ENCODE measurements around the gene IL1RAP.

IL1RAP gene

DNA sequence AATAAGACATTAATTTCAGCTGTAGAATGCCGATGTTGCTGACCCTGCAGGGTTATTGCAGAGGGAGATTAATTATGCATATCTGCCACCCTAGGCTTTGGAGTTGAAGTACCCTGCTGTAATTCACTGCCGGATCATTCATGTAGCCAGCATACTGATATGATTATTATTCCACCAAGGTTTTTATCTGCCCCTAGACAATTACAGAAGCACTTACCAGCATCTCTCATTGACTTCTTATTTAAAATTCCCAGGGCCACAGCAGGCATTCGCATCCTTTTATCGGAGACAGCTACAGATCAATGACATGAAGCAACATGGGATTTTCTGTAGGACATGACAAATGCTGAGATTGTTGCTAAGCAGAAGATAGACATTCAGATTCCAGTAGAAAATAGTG lies 31.3 kb downstream of the IL1RAP start:
- no peak for DNase-seq

DNA sequence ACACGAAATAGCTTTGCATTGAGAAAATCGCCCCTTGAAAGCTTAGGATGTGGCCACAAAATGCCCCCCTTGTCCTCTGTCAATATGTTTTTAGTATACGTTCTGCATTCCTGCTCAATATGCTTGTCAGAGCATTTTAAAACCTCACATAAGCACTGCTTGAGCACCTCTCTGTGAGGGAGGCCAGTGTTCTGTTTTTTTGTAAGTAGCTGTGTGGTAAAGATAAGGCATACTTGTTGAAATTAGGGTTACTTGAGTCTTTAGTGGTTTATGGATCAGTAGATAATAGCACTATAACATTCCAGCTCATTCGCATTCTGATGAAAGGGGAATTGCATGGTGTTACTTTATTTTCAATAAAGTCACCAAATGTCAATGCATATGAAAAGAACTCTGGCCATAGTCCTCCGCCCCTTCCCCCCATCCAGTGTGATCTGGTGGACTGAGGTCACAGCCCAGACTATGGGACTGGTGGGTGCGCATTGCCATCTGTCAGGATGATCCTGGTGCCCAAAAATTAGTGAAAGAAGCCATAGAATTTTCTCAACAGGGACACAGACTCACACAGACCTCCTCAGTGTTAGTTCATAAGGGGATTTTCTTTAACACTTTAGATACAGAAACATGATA lies 33.1 kb downstream of the IL1RAP start:
- DNase-seq: no peak

DNA sequence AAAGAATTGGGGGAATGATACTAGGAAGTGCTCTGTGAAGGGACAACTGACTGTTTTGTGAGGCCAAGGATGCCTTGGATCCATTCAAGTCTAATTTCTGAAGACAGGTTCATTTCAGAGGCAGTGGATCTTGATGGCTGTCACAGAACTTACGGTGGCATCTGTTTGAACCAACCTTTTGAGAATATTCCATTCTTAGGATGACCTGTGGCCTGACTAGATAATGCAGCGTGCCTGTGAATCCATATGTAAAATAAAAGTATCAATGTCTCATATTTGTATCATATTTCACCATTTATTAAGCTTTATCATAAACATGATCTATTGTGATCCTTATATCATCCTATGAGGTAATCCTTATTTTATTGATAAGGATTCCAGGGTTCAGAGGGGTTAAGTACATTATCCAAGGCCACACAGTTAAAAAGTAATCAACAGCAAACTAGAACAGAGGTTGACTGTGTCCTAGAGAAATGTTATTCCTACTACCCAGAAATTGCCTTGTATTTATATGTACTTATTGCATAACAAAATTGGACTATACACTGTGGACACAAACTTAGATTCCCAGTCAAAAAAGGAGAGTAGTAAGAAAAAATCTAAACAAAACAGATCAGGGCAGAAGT lies 34.3 kb downstream of the IL1RAP start:
- no peak for DNase-seq

DNA sequence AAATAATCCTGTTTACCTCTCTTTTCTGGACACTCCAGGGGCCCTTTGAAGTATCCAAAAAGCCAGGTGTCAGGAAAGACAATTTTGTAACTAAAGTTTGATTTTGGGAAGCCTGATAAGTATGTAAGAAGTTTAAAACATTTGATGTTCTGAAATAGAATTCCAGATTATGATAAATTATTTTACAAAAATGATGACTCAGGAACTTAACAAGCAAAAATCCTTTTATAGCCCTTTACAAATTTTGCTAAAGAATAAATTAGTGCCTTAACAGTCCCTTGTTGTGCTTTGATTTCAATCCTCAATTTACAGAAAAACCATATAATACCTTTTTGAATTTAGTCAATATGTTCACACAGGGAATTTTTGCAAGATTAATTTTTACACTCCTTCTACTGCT lies 38.1 kb downstream of the IL1RAP start:
- no peak for DNase-seq

DNA sequence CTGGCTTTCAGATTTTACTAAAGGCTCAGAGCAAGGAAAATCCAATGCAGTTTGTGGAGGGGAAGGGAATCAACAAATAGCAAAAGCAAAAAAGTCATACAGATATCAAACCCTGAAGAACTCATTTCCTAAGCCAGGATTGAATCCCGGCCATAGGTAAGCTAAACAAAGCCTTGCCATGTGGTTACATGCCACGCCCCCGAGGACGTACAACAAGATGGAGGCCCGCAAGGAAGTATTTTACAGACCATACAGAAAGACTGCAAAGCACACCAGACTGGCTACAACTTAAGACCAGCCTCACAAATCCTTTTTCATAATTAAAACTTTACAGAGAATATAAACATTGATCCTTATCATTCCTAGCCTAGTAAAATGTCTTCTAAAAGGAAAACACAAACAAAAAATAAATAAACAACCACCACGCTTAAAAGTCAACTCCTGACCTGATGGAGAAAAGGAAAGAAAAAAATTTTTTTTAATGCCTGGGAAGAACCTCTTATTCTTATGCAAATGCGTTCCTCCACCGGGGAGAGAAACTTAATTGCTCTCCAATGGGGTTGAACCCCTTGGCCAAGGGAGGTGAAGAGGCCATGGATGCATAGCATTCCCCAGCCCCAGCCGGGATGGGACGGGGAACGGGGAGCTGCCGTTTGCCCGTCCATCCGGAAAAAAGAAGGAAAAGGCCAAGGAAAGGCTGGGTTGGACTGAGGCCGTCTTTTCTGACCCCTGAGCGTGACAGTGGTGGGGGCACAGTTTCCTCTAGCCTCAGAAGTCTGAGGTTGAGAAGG lies 39.3 kb downstream of the IL1RAP start:
- no peak for DNase-seq

DNA sequence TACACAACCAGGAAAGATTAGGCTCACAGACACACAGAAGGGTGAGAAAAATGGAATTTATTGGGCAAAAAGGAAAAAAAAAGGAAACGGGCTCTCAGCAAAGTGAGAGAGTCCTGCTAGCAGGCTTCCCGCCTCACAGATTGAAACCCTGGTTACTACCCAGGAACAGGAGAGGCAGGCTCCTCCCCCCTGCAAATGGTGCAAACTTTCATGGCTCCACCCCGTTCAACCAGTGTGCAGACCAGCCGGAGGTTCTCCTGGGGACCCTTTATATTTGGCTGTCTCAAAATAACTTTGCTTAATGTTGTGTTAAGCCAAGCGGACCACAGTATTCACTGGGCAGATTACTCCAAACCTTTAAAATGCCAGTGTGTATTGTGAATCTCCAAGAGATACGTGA lies 40.3 kb downstream of the IL1RAP start:
- no peak for DNase-seq

DNA sequence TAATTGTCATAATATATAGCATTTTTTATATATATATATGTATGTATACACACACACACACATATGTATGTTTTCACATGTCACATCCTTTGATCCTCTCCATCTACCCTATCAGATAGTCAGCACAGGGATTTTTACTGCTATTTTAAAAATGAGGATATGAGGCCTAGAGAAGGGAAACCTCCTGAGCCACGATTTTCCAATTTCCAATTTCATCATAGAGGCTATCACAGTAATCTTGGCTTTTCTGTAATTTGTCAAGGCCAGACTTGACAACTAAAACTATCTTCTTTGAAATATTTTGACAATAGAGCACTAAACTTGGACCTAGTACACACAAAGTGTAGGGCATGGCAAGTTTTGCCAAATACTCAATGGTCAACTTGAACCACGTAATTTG lies 42.5 kb downstream of the IL1RAP start:
- DNase-seq: no peak

DNA sequence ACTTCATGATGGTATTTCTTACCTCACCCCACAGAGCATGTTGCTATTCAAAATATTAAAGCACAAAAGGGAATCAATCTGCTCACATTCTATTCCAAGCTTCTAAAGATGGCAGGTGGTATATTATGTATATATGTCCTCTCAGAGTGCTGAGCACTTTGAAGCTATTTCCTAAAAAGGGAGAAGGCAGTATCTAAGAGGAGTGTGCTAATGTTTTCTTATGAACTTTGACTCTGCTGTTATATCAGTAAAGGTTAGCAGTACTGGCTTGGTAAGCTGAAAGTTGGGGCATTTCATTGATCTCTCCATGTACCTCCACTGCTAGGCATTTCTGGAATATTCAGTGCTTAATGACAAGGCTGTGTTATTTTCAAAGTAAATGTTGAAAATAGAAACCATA lies 43.4 kb downstream of the IL1RAP start:
- no peak for DNase-seq

DNA sequence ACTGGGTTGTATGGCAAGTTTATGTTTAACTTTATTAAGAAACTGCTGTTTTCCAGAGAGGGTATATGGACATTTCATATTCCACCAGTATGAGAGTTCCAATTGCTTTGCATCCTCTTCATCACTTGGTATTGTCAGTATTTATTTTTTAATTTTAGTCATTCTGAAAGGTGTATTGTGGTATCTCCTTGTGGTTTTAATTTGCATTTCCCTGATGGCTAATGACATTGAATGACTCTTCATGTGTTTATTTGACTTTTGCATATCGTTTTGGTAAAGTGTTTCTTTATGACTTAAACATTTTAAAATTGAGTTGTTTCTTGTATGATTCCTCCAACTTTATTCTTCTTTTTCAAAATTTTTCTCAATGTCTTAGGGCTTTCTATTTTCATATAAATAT lies 44.4 kb downstream of the IL1RAP start:
- DNase-seq: no peak

DNA sequence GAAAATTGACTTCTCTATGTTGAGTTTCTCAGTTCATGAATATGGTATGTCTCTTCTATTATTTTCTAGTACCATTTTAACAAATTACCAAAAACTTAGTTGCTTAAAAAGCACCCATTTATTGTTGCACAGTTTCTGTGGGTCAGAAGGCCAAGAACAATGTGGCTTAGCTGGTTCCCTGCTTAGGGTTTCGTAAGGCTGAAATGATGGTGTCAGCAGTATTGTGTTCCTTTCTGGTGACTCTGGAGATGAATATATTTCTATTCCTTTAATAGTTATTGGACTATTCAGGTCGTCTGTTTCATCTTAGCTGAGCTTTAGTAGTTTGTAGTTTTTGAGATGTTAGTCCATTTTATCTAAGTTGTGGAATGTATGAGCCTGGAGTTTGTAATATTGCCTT lies 44.9 kb downstream of the IL1RAP start:
- DNase-seq: no peak

DNA sequence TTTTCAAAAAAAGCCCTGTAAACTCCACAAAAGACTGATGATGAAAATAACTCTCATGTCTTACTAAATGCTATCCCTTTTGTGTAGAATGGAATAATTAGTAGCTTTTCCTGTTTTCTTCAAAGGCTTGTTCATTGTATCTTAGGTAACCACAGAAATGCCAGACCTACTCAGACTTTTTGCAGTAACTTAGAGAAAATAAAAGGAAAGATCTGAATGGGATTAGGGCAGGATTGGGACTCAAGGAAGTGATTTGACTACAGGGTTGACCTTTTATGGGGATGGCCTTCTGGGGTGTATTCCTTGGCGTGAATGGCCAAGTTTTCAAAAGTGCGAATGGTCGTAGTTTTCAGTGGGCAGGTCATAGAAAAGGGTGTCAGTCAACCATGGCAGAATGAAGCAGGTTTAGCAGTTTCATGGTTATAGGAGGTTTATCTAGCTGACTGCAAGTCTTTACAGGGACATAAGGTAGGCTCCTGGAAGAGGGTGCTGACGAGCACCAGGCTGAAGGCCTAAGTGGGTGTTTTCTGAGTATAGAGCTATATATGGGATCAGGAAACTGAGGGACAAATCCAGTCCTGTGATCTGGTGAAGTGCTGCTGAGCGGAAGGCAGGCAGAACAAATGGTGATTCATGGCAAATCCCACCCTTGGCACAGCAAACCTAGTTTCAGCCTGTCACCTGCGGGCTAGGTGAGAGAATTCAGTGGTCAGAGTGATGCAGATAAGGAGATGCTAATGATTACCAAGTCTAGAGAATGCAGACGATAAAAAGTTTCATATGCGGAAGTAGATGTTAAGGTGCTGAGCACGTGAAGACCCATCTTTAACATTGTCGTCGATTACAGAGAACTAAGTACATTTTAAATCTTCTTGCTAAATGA lies 46.4 kb downstream of the IL1RAP start:
- DNase-seq: no peak

DNA sequence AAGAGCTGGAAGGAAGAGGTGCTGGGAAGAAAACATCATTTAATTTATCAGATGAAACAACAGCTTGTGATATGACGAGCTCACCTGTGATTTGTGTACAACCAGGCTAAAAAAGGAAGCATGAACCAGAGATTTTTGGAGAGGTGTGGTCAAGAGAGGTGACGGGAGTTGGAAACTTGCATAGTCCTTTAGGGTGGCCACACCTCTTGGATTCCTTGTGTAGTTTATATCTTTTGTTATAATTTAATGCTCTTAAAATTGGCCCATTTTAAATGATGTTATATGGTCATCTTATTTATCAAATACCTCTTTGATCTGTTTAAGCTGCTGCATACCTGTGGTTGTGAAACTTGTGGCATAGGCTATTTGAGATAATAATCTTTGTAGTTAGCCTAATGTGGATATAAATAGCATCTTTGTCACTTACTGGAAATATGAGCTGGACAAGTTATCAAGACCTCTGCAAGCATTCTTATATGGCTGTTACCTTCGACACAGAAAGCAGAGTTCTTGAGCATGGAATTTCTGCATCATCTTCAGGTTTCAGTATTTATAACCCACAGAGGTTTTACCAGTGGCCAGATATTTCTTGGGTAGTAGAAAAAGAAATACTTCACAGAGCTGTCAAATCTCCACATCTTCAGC lies 49.1 kb downstream of the IL1RAP start:
- DNase-seq: no peak

DNA sequence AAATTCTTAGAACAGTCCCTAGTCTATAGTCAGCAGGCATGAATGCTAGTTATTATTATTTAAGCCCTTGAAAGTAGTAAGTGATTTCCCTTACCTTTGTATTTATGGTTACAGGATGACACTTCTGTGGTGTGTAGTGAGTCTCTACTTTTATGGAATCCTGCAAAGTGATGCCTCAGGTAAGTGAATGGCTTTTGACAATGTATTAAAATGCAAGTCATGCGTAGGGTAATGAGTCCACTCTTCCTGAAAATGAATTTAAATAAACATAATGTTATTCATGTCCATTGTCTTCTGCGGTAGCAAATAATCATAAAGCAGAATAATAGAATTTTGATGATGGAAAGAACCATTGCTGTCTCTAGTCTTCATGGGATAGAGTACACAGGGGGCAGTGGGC lies 50.3 kb downstream of the IL1RAP start:
- DNase-seq: no peak

DNA sequence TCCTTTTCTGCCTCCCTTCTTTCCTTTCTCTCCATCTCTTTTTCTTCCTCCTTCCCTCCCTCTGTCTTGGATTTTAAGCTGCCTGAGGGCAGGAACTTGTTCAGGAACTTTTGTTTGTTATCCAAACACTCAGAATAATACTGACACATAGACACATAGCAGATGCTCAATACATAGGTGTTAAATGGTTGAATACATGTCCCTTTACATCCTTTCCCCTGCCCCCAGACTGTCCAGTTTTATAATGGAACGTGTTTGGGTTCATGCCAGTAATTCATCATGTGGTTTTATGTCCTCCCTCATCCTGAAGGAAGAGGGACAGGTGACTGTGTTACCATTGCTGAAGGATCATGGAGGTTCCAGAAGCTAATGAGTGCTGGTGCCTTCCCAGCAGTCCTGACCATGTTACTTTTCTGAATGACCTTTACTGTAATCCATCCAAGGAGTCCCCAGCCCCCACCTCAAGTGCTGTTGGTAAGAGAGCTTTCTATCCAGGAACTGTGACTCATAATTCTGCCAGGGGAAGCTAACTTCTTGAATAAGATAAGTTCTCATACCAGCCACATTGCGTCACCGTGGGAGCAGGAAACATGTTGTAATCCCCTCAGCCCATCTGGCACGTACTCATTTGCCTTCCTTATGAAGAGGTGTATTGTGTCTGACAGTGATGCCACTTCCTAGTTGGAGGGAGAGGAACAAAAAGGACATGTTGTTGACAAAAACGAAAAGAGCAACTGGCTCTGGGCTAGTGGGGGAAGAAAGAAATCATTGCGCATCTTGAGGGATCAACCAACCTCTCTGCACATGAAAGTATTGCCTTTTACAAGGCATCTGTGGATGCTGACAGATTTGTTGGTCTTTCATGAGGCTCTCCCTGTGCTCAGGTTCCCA lies 52.4 kb downstream of the IL1RAP start:
- no peak for DNase-seq

DNA sequence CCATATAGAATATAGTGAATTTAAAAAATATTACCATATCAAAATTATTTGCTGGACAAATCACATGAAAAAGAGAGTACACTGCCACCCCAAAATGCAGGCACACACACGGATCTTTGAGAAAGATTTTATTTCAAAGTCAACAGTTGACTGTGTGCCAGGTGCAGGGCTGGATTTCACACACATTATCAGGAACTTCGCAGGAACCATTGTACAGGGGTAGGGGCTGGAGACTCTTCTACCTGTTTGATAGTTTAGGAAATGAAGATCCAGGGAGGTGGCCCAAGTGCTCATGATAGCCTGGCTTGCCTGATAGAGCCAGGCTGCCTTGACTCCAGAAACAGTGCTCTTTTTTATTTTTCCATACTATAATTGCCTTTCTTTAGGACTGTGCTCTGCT lies 54.2 kb downstream of the IL1RAP start:
- no peak for DNase-seq

DNA sequence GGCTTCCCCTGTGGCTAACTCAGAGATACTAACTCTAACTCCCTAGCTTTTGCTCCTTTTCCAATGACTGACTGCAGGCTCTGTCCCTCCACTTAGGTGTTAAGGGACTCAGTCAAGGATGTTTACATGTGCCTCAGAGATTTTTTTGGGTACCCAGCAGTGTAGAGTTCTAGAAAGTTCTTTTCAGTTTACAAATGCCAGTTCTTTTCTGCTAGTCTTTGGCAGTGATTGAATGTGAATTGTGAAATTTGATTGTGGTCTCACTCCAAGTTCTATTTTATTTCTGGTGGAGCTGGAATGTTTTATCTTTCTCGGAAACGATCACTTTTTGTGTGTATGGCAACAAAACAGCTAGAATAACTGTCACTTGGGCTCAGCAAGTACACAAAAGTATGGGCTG lies 60.6 kb downstream of the IL1RAP start:
- no peak for DNase-seq

DNA sequence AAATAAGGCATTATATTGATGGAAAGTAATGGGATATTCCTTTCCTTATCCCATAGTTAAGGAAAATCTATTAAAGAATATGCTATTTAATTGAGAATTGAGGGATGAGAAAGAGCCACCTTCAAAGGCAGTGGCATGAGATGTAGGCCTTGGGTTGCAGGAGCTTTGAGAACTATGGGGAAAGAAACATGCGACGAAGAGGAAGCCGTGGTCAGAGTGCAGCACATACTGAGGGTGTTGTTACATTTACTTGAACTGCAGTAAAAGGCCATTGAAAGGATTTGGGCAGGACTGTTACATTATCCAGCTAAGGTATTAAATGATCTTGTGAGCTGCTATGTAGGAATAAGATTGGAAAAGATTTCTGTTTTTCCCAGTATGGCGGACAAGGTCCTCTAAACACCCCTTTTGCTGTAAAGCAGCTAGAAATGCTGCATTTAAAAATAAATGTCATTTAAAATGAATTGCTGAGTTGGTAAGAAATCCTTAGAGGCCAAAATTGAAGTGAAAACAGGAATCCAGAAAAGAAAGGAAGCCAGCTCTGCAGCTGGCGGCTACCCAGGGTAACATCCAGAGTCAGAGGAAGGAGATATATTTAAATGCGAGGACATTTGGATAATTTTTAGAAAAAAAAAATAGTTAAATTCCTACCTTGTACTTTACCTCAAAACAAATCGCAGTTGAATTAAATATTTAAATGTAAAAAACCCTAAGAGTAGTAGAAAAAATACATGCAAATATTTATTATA lies 61.7 kb downstream of the IL1RAP start:
- no peak for DNase-seq

DNA sequence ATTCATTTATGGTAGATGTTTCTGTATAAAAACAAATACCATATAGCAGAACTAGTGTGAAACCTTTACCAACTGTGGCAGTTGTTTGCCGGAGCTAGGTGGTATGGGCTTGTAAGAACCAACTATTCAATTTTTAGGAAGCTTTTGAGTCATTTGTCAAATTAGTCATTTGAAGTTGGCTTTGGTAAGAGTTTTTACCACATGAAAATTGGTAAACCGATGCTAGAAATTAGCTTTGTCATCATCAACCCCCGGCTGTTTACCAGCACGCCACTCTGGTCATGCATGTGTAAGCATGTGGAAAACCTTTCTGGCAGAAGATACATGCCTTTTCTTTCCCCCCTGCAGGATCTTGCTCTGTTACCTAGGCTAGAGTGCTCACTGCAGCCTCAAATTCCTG lies 63.3 kb downstream of the IL1RAP start:
- DNase-seq: no peak

DNA sequence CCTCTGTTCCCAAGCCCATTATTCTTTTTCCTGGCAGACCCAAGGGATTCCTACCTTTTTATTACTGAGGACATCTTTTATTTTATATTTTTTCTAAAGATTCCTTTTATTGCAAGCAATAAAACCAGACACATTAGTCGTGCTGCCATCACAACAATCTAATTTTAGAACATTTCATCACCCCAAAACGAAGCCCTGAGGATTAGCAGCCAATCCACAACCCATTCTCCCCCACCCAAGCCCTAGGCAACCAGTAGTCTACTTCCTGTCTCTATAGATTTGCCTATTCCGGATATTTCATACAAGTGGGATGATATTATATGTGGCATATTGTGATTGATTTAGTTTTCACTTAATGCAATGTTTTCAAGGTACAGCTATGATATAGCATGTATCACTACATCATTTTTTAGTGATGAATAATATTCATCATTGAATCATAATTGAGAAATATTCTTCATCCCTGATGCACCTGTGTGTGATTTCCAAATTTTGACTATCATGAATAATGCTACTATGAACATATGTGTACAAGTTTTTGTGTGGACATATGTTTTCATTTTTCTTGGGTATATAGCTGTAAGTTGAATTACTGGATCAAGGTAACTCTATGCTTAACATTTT lies 65.7 kb downstream of the IL1RAP start:
- no peak for DNase-seq

DNA sequence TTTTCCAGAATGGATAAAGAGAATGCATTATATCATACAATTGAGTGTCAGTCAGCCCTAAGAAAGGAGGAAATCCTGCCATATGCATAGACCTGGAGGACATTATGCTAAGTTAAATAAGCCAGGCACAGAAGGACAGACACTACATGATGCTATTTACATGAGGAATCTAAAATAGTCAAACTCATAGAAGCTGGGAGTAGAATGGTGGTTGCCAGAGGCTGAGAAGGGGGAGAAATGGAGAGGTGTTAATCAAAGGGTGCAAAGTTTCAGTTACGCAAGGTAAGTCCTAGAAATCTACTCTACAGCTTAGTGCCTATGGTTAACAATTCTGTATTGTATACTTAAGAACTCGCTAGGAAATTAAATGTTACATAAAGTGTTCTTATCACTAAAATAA lies 66.5 kb downstream of the IL1RAP start:
- no peak for DNase-seq
